ENCODE results near the gene LONP2.

Gene LONP2

GRCh38 chr16:48277158-48277557, 33.1 kb downstream of the LONP2 start:
- Histone ChIP-seq H3F3A (ENCODE audit: insufficient read depth, low read length) (no peaks in the 10 kb centered on the region), H3K36me3 (replicated peaks; ENCODE audit: insufficient read depth, low read length) (no peaks in the 10 kb centered on the region), H3K9ac (ENCODE audit: low read length) (no peak overlapping the region), H3K4me2 (ENCODE audit: low read depth, low read length) (no peak overlapping the region), H3K27ac (ENCODE audit: low read length) (no peak overlapping the region), H4K20me1 (ENCODE audit: insufficient read depth, low read length) (no peaks in the 10 kb centered on the region), H3K9me3 (replicated peaks; ENCODE audit: insufficient read depth, low read length) (no peaks in the 10 kb centered on the region), H3K79me2 (ENCODE audit: low read length) (no peaks in the 10 kb centered on the region; the same call in 1 of the 2 replicates), H3K4me1 (ENCODE audit: low read length) (no peaks in the 10 kb centered on the region), H2AFZ (ENCODE audit: low read length) (no peak overlapping the region), H3K9me2 (replicated peaks; ENCODE audit: insufficient read depth, low read length) (no peaks in the 10 kb centered on the region), H3K4me3 (ENCODE audit: low read length) (no peak overlapping the region), H3K27me3 (replicated peaks; ENCODE audit: insufficient read depth, low read length) (no peaks in the 10 kb centered on the region)
- TF ChIP-seq EZH2phosphoT487 (IDR thresholded peaks at IDR 0.05; ENCODE audit: low read length): no peak
- no peak for TF ChIP-seq EZH2 (optimal IDR thresholded peaks at IDR 0.05; ENCODE audit: low read depth, low read length)
- TF ChIP-seq CTCF (IDR thresholded peaks at IDR 0.05; ENCODE audit: low read length): no peak
- DNase-seq: no peak

GRCh38 chr16:48279199-48279598, 35.1 kb downstream of the LONP2 start:
- Histone ChIP-seq H3K9me3 (replicated peaks; ENCODE audit: insufficient read depth, low read length) (no peaks in the 10 kb centered on the region), H3K4me3 (ENCODE audit: low read length) (no peak overlapping the region), H3K9ac (ENCODE audit: low read length) (no peak overlapping the region), H2AFZ (ENCODE audit: low read length) (no peak overlapping the region), H3F3A (ENCODE audit: insufficient read depth, low read length) (no peaks in the 10 kb centered on the region), H4K20me1 (ENCODE audit: insufficient read depth, low read length) (no peaks in the 10 kb centered on the region), H3K27ac (ENCODE audit: low read length) (no peak overlapping the region), H3K27me3 (replicated peaks; ENCODE audit: insufficient read depth, low read length) (no peaks in the 10 kb centered on the region), H3K79me2 (ENCODE audit: low read length) (no peaks in the 10 kb centered on the region; the same call in 1 of the 2 replicates), H3K9me2 (replicated peaks; ENCODE audit: insufficient read depth, low read length) (no peaks in the 10 kb centered on the region), H3K4me1 (ENCODE audit: low read length) (no peaks in the 10 kb centered on the region), H3K36me3 (replicated peaks; ENCODE audit: insufficient read depth, low read length) (no peaks in the 10 kb centered on the region), H3K4me2 (ENCODE audit: low read depth, low read length) (no peak overlapping the region)
- no peak for DNase-seq
- TF ChIP-seq CTCF (IDR thresholded peaks at IDR 0.05; ENCODE audit: low read length) (no peak), EZH2phosphoT487 (IDR thresholded peaks at IDR 0.05; ENCODE audit: low read length) (no peak), EZH2 (optimal IDR thresholded peaks at IDR 0.05; ENCODE audit: low read depth, low read length) (no peak)

- no peak overlapping the region for H2AFZ ChIP-seq (ENCODE audit: low read length)
- H3K4me2 ChIP-seq (ENCODE audit: low read depth, low read length): no peak overlapping the region
- H4K20me1 ChIP-seq (ENCODE audit: insufficient read depth, low read length): no peaks in the 10 kb centered on the region
- no peak overlapping the region for H3K9ac ChIP-seq (ENCODE audit: low read length)
- no peaks in the 10 kb centered on the region for H3K27me3 ChIP-seq (replicated peaks; ENCODE audit: insufficient read depth, low read length)
- H3K36me3 ChIP-seq (replicated peaks; ENCODE audit: insufficient read depth, low read length): no peaks in the 10 kb centered on the region
- H3K79me2 ChIP-seq (ENCODE audit: low read length): no peaks in the 10 kb centered on the region; the same call in 1 of the 2 replicates
- H3K9me3 ChIP-seq (replicated peaks; ENCODE audit: insufficient read depth, low read length): no peaks in the 10 kb centered on the region
- H3K27ac ChIP-seq (ENCODE audit: low read length): no peak overlapping the region
- H3K4me3 ChIP-seq (ENCODE audit: low read length): no peak overlapping the region
- peaks cover 8% of the 10 kb centered on the region; the same call in 1 of the 2 replicates for H3K4me1 ChIP-seq (ENCODE audit: low read length)
- no peak for DNase-seq
- H3K9me2 ChIP-seq (replicated peaks; ENCODE audit: insufficient read depth, low read length): no peaks in the 10 kb centered on the region
- H3F3A ChIP-seq (ENCODE audit: insufficient read depth, low read length): peaks cover 7% of the 10 kb centered on the region; the same call in 1 of the 2 replicates
- TF ChIP-seq CTCF (IDR thresholded peaks at IDR 0.05; ENCODE audit: low read length) (no peak), EZH2phosphoT487 (IDR thresholded peaks at IDR 0.05; ENCODE audit: low read length) (no peak), EZH2 (optimal IDR thresholded peaks at IDR 0.05; ENCODE audit: low read depth, low read length) (no peak)
Measured at GRCh38 chr16:48280546-48280945, 36.4 kb downstream of the LONP2 start.
